K562 (cell line): ENCODE measurements around the gene NDUFV3. TPM values are rescaled to one million over a fixed set of nuclear protein-coding genes. Genes with fewer than 3 reads are reported as not detected.

Experiments
- ATAC-seq: fragments of 200-7000 bp; cut with Tn5 transposase; 3 replicates; pipeline ENCODE4 v1.9.1; 2020; ENCODE audit warnings: moderate library complexity
- BruUV-seq: library from RNA; stranded (reverse); fragments of 400-500 nt; replicated peaks from 2 replicates; lab custom pipeline; 2021; lab: Mats Ljungman, UMichigan
- CTCF ChIA-PET: fragments of 300-600 bp; formaldehyde crosslinking; extraction: SDS; loops from one replicate; lab custom pipeline; 2021; ENCODE audit warnings: low intra/inter-chr PET ratio; lab: Yijun Ruan, JAX
- POLR2A ChIA-PET: fragments of 300-600, 350-650 bp; sonication (Branson Sonifier 250); formaldehyde crosslinking; extraction: SDS; loops from one replicate; lab custom pipeline; 2021; ENCODE audit warnings: antibody characterized with exemption, inconsistent platforms; lab: Yijun Ruan, JAX
- DNase-seq, 4 experiments: peaks; one replicate each; pipeline versions ENCODE4 v3.0.0 to v3.0.0-alpha.2; 2011 to 2018; ENCODE audit warnings: low spot score in 3 of 4, mixed read lengths in 3 of 4; ENCODE audit errors: extremely low read depth in 1 of 4
- FAIRE-seq: peaks from 2 replicates; lab custom pipeline; 2011; peaks lifted over from hg19 to GRCh38; lab: Jason Lieb, UNC
- H2AFZ ChIP-seq: 2 replicates; pipeline ENCODE4 v1.6.0; 2011; ENCODE audit warnings: low read depth, low read length, control low read depth, inconsistent platforms
- H3K27ac ChIP-seq: fragments of 200-600 bp; 3 replicates; pipeline ENCODE4 v1.8.0; 2011; ENCODE audit warnings: low read depth, mild to moderate bottlenecking, control low read depth, inconsistent platforms, low read length, moderate library complexity, mixed read lengths; ENCODE audit errors: extremely low read depth
- H3K27me3 ChIP-seq, 2 experiments: fragments of 300-600 bp in 1 of 2; 2 replicates in 1 of 2; 3 replicates in 1 of 2; pipeline versions ENCODE4 v1.6.0 to v1.8.0; 2011; ENCODE audit warnings: inconsistent platforms in 2 of 2, low read length in 2 of 2, mild to moderate bottlenecking in 1 of 2, mixed read lengths in 1 of 2, moderate library complexity in 1 of 2; ENCODE audit not compliant: control insufficient read depth in 2 of 2, insufficient read depth in 2 of 2
- H3K36me3 ChIP-seq: fragments of 300-600 bp; 3 replicates; pipeline ENCODE4 v1.8.0; 2011; ENCODE audit warnings: mild to moderate bottlenecking, low read length, inconsistent platforms; ENCODE audit not compliant: control insufficient read depth, insufficient read depth
- H3K4me1 ChIP-seq, 2 experiments: fragments of 200-600 bp in 1 of 2; replicated peaks in 1 of 2; 2 replicates in 1 of 2; 3 replicates in 1 of 2; pipeline versions ENCODE4 v1.5.1 to v1.8.0; 2011; ENCODE audit warnings: inconsistent platforms in 2 of 2, low read length in 2 of 2, mild to moderate bottlenecking in 1 of 2, mixed read lengths in 1 of 2, moderate library complexity in 1 of 2; ENCODE audit not compliant: control insufficient read depth in 2 of 2, insufficient read depth in 2 of 2
- H3K4me2 ChIP-seq: 2 replicates; pipeline ENCODE4 v1.6.1; 2011; ENCODE audit warnings: low read length, control low read depth, inconsistent platforms, mixed read lengths; ENCODE audit not compliant: insufficient read depth
- H3K4me3 ChIP-seq: fragments of 200-600 bp; sonication (generic), shearing (Covaris generic); 2 replicates; pipeline ENCODE4 v1.5.1; 2016; ENCODE audit warnings: control low read depth, inconsistent platforms
- H3K79me2 ChIP-seq: fragments of 200-600 bp; 3 replicates; pipeline ENCODE4 v1.8.0; 2011; ENCODE audit warnings: low read length, inconsistent platforms; ENCODE audit not compliant: control insufficient read depth, insufficient read depth
- H3K9ac ChIP-seq, 2 experiments: 2 replicates each; pipeline versions ENCODE4 v1.6.0 to v1.6.1; 2011; ENCODE audit warnings: low read depth in 2 of 2, low read length in 2 of 2, control low read depth in 1 of 2, inconsistent platforms in 1 of 2, mild to moderate bottlenecking in 1 of 2, mixed read lengths in 1 of 2; ENCODE audit not compliant: insufficient read depth in 1 of 2
- H3K9me1 ChIP-seq: one replicate; pipeline ENCODE4 v1.6.0; 2011; ENCODE audit warnings: inconsistent platforms, mild to moderate bottlenecking, low read length, moderate library complexity; ENCODE audit not compliant: control insufficient read depth, insufficient read depth
- H3K9me3 ChIP-seq: replicated peaks from 2 replicates; pipeline ENCODE4 v1.5.1; 2011; ENCODE audit warnings: low read depth, low read length, inconsistent platforms; ENCODE audit not compliant: control insufficient read depth, insufficient read depth
- H4K20me1 ChIP-seq: replicated peaks from 2 replicates; pipeline ENCODE4 v1.6.1; 2011; ENCODE audit warnings: low read length, inconsistent platforms, mixed read lengths; ENCODE audit not compliant: control insufficient read depth, insufficient read depth
- ARID1B ChIP-seq: fragments of 450-650 bp; IDR thresholded peaks from 2 replicates; pipeline ENCODE4 v1.6.1; 2016; ENCODE audit warnings: antibody characterized with exemption, mild to moderate bottlenecking, inconsistent platforms
- CEBPZ ChIP-seq: fragments of 150-350 bp; IDR thresholded peaks from 2 replicates; pipeline ENCODE4 v1.6.1; 2014; ENCODE audit warnings: low read depth, mild to moderate bottlenecking, low read length, borderline replicate concordance
- E2F6 ChIP-seq, 2 experiments: IDR thresholded peaks; 2 replicates each; pipeline ENCODE4 v1.6.1; 2011; ENCODE audit warnings: borderline replicate concordance in 1 of 2, control low read depth in 1 of 2, low read depth in 1 of 2, low read length in 1 of 2, mild to moderate bottlenecking in 1 of 2, mixed read lengths in 1 of 2, moderate library complexity in 1 of 2; ENCODE audit not compliant: insufficient read depth in 1 of 2, insufficient read length in 1 of 2, poor library complexity in 1 of 2, severe bottlenecking in 1 of 2; ENCODE audit errors: extremely low read depth in 1 of 2
- FOSL1 ChIP-seq: fragments of 200-800 bp; sonication (Bioruptor generic); conservative IDR thresholded peaks from 2 replicates; pipeline ENCODE4 v1.6.1; 2016; ENCODE audit warnings: missing genetic modification characterization, missing compliant biosample characterization
- NFE2 ChIP-seq: IDR thresholded peaks from 2 replicates; pipeline ENCODE4 v1.6.1; 2014; ENCODE audit warnings: antibody characterized with exemption, low read depth
- TFAP4 ChIP-seq: sonication (generic); formaldehyde crosslinking; IDR thresholded peaks from 2 replicates; pipeline ENCODE4 v1.8.0; 2022; ENCODE audit warnings: missing genetic modification reagents, mild to moderate bottlenecking, moderate library complexity, borderline replicate concordance
- TRIM24 ChIP-seq, 2 experiments: fragments of 450-650 bp; IDR thresholded peaks; 2 replicates each; pipeline ENCODE4 v1.6.1; 2016
- ZNF165 ChIP-seq: fragments of 250-450 bp; sonication (Bioruptor Pico); IDR thresholded peaks from 2 replicates; pipeline ENCODE4 v1.4.0; 2020; ENCODE audit warnings: borderline replicate concordance
- ZNF316 ChIP-seq: fragments of 450-650 bp; IDR thresholded peaks from 2 replicates; pipeline ENCODE4 v1.6.1; 2016
- ZNF347 ChIP-seq: fragments of 450-650 bp; formaldehyde crosslinking; IDR thresholded peaks from 2 replicates; pipeline ENCODE4 v1.4.0; 2020; ENCODE audit warnings: low read depth, mild to moderate bottlenecking, moderate library complexity
- WGBS: fragments of 100-300 bp; shearing (Covaris generic); methylation state at CpG from one replicate; pipeline ENCODE4 v1.1.6; 2016; ENCODE audit warnings: low coverage, mixed read lengths; ENCODE audit not compliant: insufficient coverage; ENCODE audit errors: missing lambda C conversion rate; 5-methylcytosine and 5-hydroxymethylcytosine counted together
- in situ Hi-C: fragments of 300-500 bp; cut with MboI; formaldehyde crosslinking; loops from 4 replicates; pipeline ENCODE4 v1.15.0; 2018; ENCODE audit warnings: inconsistent platforms, mixed read lengths
- intact Hi-C: fragments of 100-400 bp; cut with micrococcal nuclease; formaldehyde crosslinking; loops from 2 replicates; pipeline ENCODE4 v1.14.2; 2022
- polyA plus RNA-seq, 8 experiments: library from polyadenylated mRNA; depleted of rRNA in 4 of 8; stranded (reverse) in 5 of 8; unstranded in 3 of 8; fragments of >200 nt; fragmentation: Nextera tagmentation in 2 of 8; fragmentation: Illumina TruSeq in 1 of 8; extraction: Ambion mirVana in 2 of 8; extraction: Trizol in 1 of 8; gene quantifications; 2 replicates each; pipeline versions ENCODE4 v1.2.1 to v1.2.3, GENCODE V29; 2011 to 2014; ENCODE audit warnings: inconsistent platforms in 1 of 8, missing spikeins in 1 of 8
- total RNA-seq, 7 experiments: library from RNA; depleted of rRNA in 6 of 7; stranded (reverse); fragments of >200 nt in 6 of 7; fragmentation: Illumina TruSeq in 2 of 7; extraction: Trizol in 2 of 7; gene quantifications; 2 replicates each; pipeline versions ENCODE4 v1.2.1 to v1.2.3, GENCODE V29; 2011 to 2021; ENCODE audit warnings: low replicate concordance in 1 of 7

Gene NDUFV3
- total and polyA plus RNA-seq, 9 of the 15 experiments (the other 6 are each of a cell fraction or from before 2014, with no cell fraction given), result 19.1 to 87.8 (median 74.3) TPM

DNA sequence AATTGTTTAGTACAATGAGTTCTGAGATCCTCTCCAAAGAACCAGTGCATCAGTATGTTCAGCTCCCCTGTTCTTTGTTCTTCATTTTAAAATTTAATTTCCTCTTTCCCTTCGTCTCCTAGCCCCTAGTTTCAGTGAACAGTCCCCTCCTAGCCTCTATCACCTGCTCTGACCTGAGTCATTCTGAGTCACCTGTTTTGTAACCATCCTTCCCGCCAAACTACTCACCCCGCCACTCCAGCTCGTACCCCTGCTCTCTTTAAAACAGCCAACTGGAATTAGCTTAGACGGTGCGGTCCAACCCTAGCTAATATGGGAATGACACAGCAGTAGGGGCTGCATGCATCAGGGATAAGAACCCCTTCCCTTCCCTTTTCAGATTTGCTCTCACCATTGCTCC lies 49.1 kb downstream of the NDUFV3 start:
- FAIRE-seq (no peak), ATAC-seq (peak; percentile 37; the same call in 2 of the 3 replicates), DNase-seq (no peak)
- H3K27me3 ChIP-seq, result peaks cover 0 to 7% of the 10 kb centered on the region in 2 experiments; a peak in 3 of 5 replicates
- H4K20me1 ChIP-seq, result no peaks in the 10 kb centered on the region
- no peaks in the 10 kb centered on the region for H3K9me1 ChIP-seq
- ChIA-PET POLR2A (interaction anchor here (0.9 kb wide), 1 partner anchor 13 kb away, joined by 3 read pairs; no protein-coding TSS in a partner anchor), CTCF (no interaction called here)
- no peaks in the 10 kb centered on the region for H3K36me3 ChIP-seq
- H3K4me2 ChIP-seq, result no peak overlapping the region
- no peaks in the 10 kb centered on the region for H3K79me2 ChIP-seq
- no peak overlapping the region for H2AFZ ChIP-seq
- 26% methylated on average over 6 of the region's 6 CpGs for WGBS
- H3K4me1 ChIP-seq, result peaks cover 3% of the 10 kb centered on the region in 2 experiments; a peak in 3 of 5 replicates
- no peak overlapping the region for H3K9ac ChIP-seq
- TF ChIP-seq ZNF347 (CRISPR knock-in tag) (no peak), ZNF316 (peak; percentile 19; the same call in 1 of the 2 replicates), TFAP4 (CRISPR knock-in tag) (no peak), TRIM24 (IDR thresholded peaks at IDR 0.05) (peak; percentile 73 to 86), FOSL1 (tag) (peak; percentile 49; the same call in 1 of the 2 replicates), ZNF165 (CRISPR knock-in tag) (no peak), CEBPZ (no peak), E2F6 (IDR thresholded peaks at IDR 0.05; ENCODE audit: borderline replicate concordance in 1 of 2, extremely low read depth in 1 of 2, insufficient read depth in 1 of 2, insufficient read length in 1 of 2, low read depth in 1 of 2, low read length in 1 of 2, poor library complexity in 1 of 2, severe bottlenecking in 1 of 2) (peak in 1 of 2 experiments; percentile 13), NFE2 (peak; percentile 35), ARID1B (0 out of 2 replicates have a peak, but pooled peaks have one; percentile 24)
- BruUV-seq, result no TSS peak
- intact Hi-C loops, result no loop called here
- H3K9me3 ChIP-seq, result no peaks in the 10 kb centered on the region; the same call in 1 of the 2 replicates
- no peak overlapping the region for H3K4me3 ChIP-seq
- in situ Hi-C loops, result no loop called here
- H3K27ac ChIP-seq, result no peak overlapping the region
